ENCODE measurements around the gene SLF2.

DNA sequence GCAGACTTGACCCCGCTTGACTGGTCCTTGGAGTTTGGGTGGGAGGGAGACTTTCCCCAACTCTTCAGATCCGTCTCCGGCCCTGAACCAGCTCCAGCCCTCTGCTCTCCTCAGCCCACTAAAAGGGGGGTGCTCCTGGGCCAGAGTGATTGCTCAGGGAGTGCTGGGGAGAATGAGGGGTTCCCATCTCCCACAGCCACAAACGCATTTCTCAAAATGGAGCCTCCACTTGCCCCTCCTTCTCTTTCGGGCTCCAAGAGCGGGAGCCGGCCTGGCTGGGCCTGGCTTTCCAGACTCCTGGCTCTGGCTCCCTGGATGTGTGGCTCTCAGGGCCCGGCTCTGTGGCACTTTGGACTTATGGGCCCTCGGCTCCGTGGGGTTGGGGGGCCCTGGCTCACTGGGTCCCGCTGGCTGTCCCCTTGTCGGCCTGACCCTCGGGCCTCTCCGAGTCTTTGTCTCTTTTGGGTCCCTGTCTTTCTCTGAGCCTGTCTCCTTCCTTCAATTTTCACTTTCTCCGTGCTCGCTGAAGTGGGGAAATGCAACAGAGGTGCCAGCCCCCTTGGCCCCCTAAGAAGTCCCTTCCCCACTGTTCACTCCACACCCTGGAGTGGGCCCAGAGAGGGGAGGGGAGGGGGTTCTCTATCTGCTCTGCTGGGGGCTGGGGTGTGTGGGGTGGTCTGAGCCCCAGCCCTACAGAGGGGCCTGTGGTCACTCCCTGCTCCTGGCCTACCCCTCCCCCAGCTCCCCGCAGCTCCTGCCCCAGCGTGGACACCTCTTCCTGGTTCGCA lies 87.6 kb downstream of the SLF2 start:
- TF ChIP-seq, protein P1, sequence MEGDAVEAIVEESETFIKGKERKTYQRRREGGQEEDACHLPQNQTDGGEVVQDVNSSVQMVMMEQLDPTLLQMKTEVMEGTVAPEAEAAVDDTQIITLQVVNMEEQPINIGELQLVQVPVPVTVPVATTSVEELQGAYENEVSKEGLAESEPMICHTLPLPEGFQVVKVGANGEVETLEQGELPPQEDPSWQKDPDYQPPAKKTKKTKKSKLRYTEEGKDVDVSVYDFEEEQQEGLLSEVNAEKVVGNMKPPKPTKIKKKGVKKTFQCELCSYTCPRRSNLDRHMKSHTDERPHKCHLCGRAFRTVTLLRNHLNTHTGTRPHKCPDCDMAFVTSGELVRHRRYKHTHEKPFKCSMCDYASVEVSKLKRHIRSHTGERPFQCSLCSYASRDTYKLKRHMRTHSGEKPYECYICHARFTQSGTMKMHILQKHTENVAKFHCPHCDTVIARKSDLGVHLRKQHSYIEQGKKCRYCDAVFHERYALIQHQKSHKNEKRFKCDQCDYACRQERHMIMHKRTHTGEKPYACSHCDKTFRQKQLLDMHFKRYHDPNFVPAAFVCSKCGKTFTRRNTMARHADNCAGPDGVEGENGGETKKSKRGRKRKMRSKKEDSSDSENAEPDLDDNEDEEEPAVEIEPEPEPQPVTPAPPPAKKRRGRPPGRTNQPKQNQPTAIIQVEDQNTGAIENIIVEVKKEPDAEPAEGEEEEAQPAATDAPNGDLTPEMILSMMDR (IDR thresholded peaks at IDR 0.05): no peak
- no peak for TF ChIP-seq POLR2A (IDR thresholded peaks at IDR 0.05)
